Tibial nerve (tissue), 4 donors: ENCODE results near the gene PTTG1.

Experiments used
- CTCF ChIP-seq, 5 experiments: fragments of 200-600 bp in 3 of 5; fragments of 450-650 bp in 2 of 5; sonication (generic) in 3 of 5; IDR thresholded peaks; one replicate each; pipeline ENCODE4 v1.5.1; 2016 to 2019; ENCODE audit warnings: antibody characterized with exemption in 5 of 5, mild to moderate bottlenecking in 3 of 5, moderate library complexity in 2 of 5
- EP300 ChIP-seq, 2 donors: sonication (generic); formaldehyde crosslinking; IDR thresholded peaks; one replicate each; pipeline ENCODE4 v1.6.1; 2017; ENCODE audit warnings: antibody characterized with exemption in 2 of 2, mild to moderate bottlenecking in 1 of 2
- POLR2A ChIP-seq, 2 donors: fragments of 450-650 bp; IDR thresholded peaks; one replicate each; pipeline ENCODE4 v1.6.1; 2017; ENCODE audit warnings: antibody characterized with exemption in 2 of 2, mild to moderate bottlenecking in 2 of 2, moderate library complexity in 2 of 2

- TF ChIP-seq POLR2A (IDR thresholded peaks at IDR 0.05) = no peak
- TF ChIP-seq CTCF (IDR thresholded peaks at IDR 0.05) = no peak
- no peak for TF ChIP-seq EP300 (IDR thresholded peaks at IDR 0.05)
These were observed 30.4 kb downstream of the PTTG1 start for GRCh38 chr5:160452036-160452435.
